NT2/D1 (cell line): ENCODE data around the gene TSPAN33.
"Not testable (repeated sequence)": the region's sequence is repeated elsewhere in the genome, so short reads cannot be mapped to it uniquely, and the experiment has no call there.

Experiments
- DNase-seq: peaks from one replicate; pipeline ENCODE4 v3.0.0-alpha.2; 2011; ENCODE audit warnings: low read depth, low spot score
- H3K27me3 ChIP-seq: 2 replicates; pipeline ENCODE4 v1.6.0; 2011; ENCODE audit warnings: mild to moderate bottlenecking; ENCODE audit not compliant: insufficient read length, insufficient read depth
- H3K36me3 ChIP-seq: 2 replicates; pipeline ENCODE4 v1.6.1; 2011; ENCODE audit warnings: mild to moderate bottlenecking, low read length, mixed read lengths; ENCODE audit not compliant: insufficient read depth, insufficient read length
- H3K4me1 ChIP-seq: 2 replicates; pipeline ENCODE4 v1.5.1; 2011; ENCODE audit not compliant: insufficient read depth, insufficient read length
- H3K4me3 ChIP-seq: 2 replicates; pipeline ENCODE4 v1.5.1; 2011; ENCODE audit warnings: low read depth; ENCODE audit not compliant: insufficient read length
- H3K9ac ChIP-seq: 2 replicates; pipeline ENCODE4 v1.6.0; 2011; ENCODE audit warnings: low read depth; ENCODE audit not compliant: insufficient read length
- H3K9me3 ChIP-seq: 2 replicates; pipeline ENCODE4 v1.5.1; 2011; ENCODE audit warnings: mild to moderate bottlenecking, low read length; ENCODE audit not compliant: insufficient read depth
- SUZ12 ChIP-seq: IDR thresholded peaks from 2 replicates; pipeline ENCODE4 v1.6.1; 2011; ENCODE audit not compliant: insufficient read length, insufficient read depth; ENCODE audit errors: extremely low read depth
- YY1 ChIP-seq: IDR thresholded peaks from 2 replicates; pipeline ENCODE4 v1.6.1; 2011; ENCODE audit not compliant: insufficient read length, insufficient read depth
- ZNF274 ChIP-seq: IDR thresholded peaks from 2 replicates; pipeline ENCODE4 v1.6.1; 2011; ENCODE audit warnings: mild to moderate bottlenecking, low read depth, low read length

The TSPAN33 gene

GRCh38 chr7:129212596-129212995 lies 68.1 kb downstream of the TSPAN33 start:
- DNase-seq: no peak
- peaks cover 46% of the 10 kb centered on the region for H3K36me3 ChIP-seq

DNA sequence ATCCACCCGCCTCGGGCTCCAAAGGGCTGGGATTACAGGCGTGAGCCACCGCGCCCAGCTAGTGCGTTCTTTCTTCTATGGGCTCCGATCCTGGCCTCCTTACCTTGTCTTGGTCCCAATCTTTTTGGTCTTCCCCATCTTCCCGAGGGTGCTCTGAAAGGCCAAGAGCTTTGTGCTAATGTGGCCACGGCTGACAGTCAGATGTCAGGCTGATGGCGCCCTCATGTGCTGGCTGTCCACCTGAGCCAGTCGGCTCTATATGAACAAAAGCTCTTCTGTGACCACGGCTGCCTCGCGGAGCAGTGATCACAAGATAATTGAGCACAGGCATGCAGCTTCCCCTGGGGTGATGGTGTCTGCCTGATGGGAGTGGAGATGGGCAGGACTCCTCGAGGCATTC lies 69.3 kb downstream of the TSPAN33 start:
- no peak overlapping the region for H3K9ac ChIP-seq
- TF ChIP-seq ZNF274: no peak
- TF ChIP-seq YY1: no peak
- no peak for TF ChIP-seq SUZ12
- H3K4me3 ChIP-seq: no peak overlapping the region

More at GRCh38 chr7:129212596-129212995, 68.1 kb downstream of the TSPAN33 start:
- Histone ChIP-seq H3K27me3 (no peaks in the 10 kb centered on the region), H3K4me3 (no peak overlapping the region), H3K9ac (no peak overlapping the region), H3K9me3 (peaks cover 14% of the 10 kb centered on the region; the same call in 1 of the 2 replicates), H3K4me1 (peaks cover 2% of the 10 kb centered on the region)
- no peak for TF ChIP-seq ZNF274
- TF ChIP-seq YY1: no peak
- no peak for TF ChIP-seq SUZ12

GRCh38 chr7:129215691-129216090 lies 71.2 kb downstream of the TSPAN33 start:
- Histone ChIP-seq H3K9me3 (peaks cover 14% of the 10 kb centered on the region; the same call in 1 of the 2 replicates), H3K36me3 (peaks cover 25% of the 10 kb centered on the region)
- not testable (repeated sequence) for H3K9ac ChIP-seq, DNase-seq, H3K4me1 ChIP-seq, H3K27me3 ChIP-seq, H3K4me3 ChIP-seq

More for the DNA sequence above, 69.3 kb downstream of the TSPAN33 start:
- Histone ChIP-seq H3K36me3 (peaks cover 40% of the 10 kb centered on the region), H3K4me1 (peaks cover 2% of the 10 kb centered on the region), H3K27me3 (no peaks in the 10 kb centered on the region), H3K9me3 (peaks cover 14% of the 10 kb centered on the region; the same call in 1 of the 2 replicates)
- DNase-seq: no peak

DNA sequence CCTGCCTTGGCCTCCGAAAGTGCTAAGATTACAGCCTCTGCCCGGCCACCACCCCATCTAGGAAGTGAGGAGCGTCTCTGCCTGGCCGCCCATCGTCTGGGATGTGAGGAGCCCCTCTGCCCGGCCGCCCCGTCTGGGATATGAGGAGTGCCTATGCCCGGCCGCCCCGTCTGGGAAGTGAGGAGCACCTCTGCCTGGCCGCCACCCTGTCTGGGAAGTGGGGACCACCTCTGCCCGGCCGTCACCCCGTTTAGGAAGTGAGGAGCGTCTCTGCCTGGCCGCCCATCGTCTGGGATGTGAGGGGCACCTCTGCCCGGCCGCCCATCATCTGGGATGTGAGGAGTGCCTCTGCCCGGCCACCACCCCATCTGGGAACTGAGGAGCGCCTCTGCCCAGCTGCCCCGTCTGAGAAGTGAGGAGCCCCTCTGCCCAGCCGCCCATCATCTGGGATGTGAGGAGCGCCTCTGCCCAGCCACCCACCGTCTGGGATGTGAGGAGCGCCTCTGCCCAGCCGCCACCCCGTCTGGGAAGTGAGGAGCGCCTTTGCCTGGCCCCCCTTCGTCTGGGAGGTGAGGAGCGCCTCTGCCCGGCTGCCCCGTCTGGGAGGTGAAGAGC lies 71.7 kb downstream of the TSPAN33 start:
- not testable (repeated sequence) for H3K4me1 ChIP-seq, H3K9ac ChIP-seq, H3K4me3 ChIP-seq, H3K27me3 ChIP-seq, DNase-seq
- Histone ChIP-seq H3K9me3 (peaks cover 14% of the 10 kb centered on the region; the same call in 1 of the 2 replicates), H3K36me3 (peaks cover 20% of the 10 kb centered on the region)

GRCh38 chr7:129216821-129217416 lies 72.4 kb downstream of the TSPAN33 start:
- H3K4me1 ChIP-seq, DNase-seq, H3K9ac ChIP-seq, H3K4me3 ChIP-seq, H3K27me3 ChIP-seq: not testable (repeated sequence)
- Histone ChIP-seq H3K9me3 (peaks cover 14% of the 10 kb centered on the region; the same call in 1 of the 2 replicates), H3K36me3 (peaks cover 13% of the 10 kb centered on the region)

- Histone ChIP-seq H3K36me3 (no peaks in the 10 kb centered on the region), H3K9ac (no peak overlapping the region), H3K4me1 (peaks cover 2% of the 10 kb centered on the region), H3K9me3 (peaks cover 14% of the 10 kb centered on the region; the same call in 1 of the 2 replicates), H3K27me3 (no peaks in the 10 kb centered on the region), H3K4me3 (no peak overlapping the region)
- DNase-seq: peak; percentile 85
- TF ChIP-seq SUZ12 (no peak), ZNF274 (no peak), YY1 (no peak)
Observed at GRCh38 chr7:129218514-129219062, 74.1 kb downstream of the TSPAN33 start.

- H3K9ac ChIP-seq, H3K4me1 ChIP-seq, H3K36me3 ChIP-seq, DNase-seq, H3K27me3 ChIP-seq, H3K4me3 ChIP-seq: not testable (repeated sequence)
- peaks cover 14% of the 10 kb centered on the region; the same call in 1 of the 2 replicates for H3K9me3 ChIP-seq
Observed at GRCh38 chr7:129219166-129219565, 74.7 kb downstream of the TSPAN33 start.
